HepG2 (cell line): Measurements from ENCODE around the gene MAB21L4. TPM values are rescaled to one million over a fixed set of nuclear protein-coding genes. Genes with fewer than 3 reads are reported as not detected.
A peak's percentile ranks its signal among the peaks of the same experiment; 100 is the strongest.

Experiments used
- ATF7 ChIP-seq, 2 experiments: fragments of 450-650 bp in 1 of 2; sonication (generic) in 1 of 2; formaldehyde crosslinking in 1 of 2; IDR thresholded peaks; 2 replicates each; pipeline versions ENCODE4 v1.4.0 to v1.6.1; 2016 to 2020; ENCODE audit warnings: antibody characterized with exemption in 1 of 2, mild to moderate bottlenecking in 1 of 2, missing genetic modification reagents in 1 of 2
- CREB3 ChIP-seq: sonication (generic); formaldehyde crosslinking; IDR thresholded peaks from 2 replicates; pipeline ENCODE4 v1.5.0; 2020; ENCODE audit warnings: missing genetic modification reagents
- FOSL2 ChIP-seq: sonication (generic); formaldehyde crosslinking; IDR thresholded peaks from 2 replicates; pipeline ENCODE4 v1.4.0; 2020; ENCODE audit warnings: missing genetic modification reagents
- FOXA3 ChIP-seq: IDR thresholded peaks from 2 replicates; pipeline ENCODE4 v1.6.1; 2016; ENCODE audit warnings: missing genetic modification reagents, missing compliant biosample characterization
- JARID2 ChIP-seq: sonication (generic); formaldehyde crosslinking; IDR thresholded peaks from 2 replicates; pipeline ENCODE4 v1.8.1; 2023; ENCODE audit warnings: missing genetic modification reagents, inconsistent platforms; ENCODE audit not compliant: insufficient replicate concordance
- MAF1 ChIP-seq: sonication (generic); formaldehyde crosslinking; IDR thresholded peaks from 2 replicates; pipeline ENCODE4 v1.5.0; 2020; ENCODE audit warnings: missing genetic modification reagents, borderline replicate concordance
- NFKB2 ChIP-seq: sonication (generic); formaldehyde crosslinking; IDR thresholded peaks from 2 replicates; pipeline ENCODE4 v1.4.0; 2020; ENCODE audit warnings: missing genetic modification reagents, borderline replicate concordance
- NPAS2 ChIP-seq: sonication (generic); formaldehyde crosslinking; IDR thresholded peaks from 2 replicates; pipeline ENCODE4 v1.8.0; 2022; ENCODE audit warnings: mild to moderate bottlenecking, missing genetic modification reagents, borderline replicate concordance
- NR1H2 ChIP-seq: sonication (generic); formaldehyde crosslinking; IDR thresholded peaks from 2 replicates; pipeline ENCODE4 v1.8.1; 2022; ENCODE audit warnings: low read depth, missing genetic modification reagents, borderline replicate concordance
- NR2F6 ChIP-seq, 2 experiments: IDR thresholded peaks; 2 replicates each; pipeline ENCODE4 v1.6.1; 2016; ENCODE audit warnings: antibody characterized with exemption in 1 of 2, mild to moderate bottlenecking in 1 of 2
- PATZ1 ChIP-seq: sonication (generic); formaldehyde crosslinking; IDR thresholded peaks from 2 replicates; pipeline ENCODE4 v1.4.0; 2020; ENCODE audit warnings: missing genetic modification reagents
- PAX8 ChIP-seq: sonication (generic); formaldehyde crosslinking; IDR thresholded peaks from 2 replicates; pipeline ENCODE4 v1.8.0; 2022; ENCODE audit warnings: mild to moderate bottlenecking, missing genetic modification reagents, borderline replicate concordance
- PLRG1 ChIP-seq: fragments of 450-650 bp; conservative IDR thresholded peaks from 2 replicates; pipeline ENCODE4 v1.6.1; 2016
- RARG ChIP-seq: sonication (generic); formaldehyde crosslinking; IDR thresholded peaks from 2 replicates; pipeline ENCODE4 v1.4.0; 2020; ENCODE audit warnings: low read depth, mild to moderate bottlenecking, missing genetic modification reagents
- RELA ChIP-seq: sonication (generic); formaldehyde crosslinking; IDR thresholded peaks from 2 replicates; pipeline ENCODE4 v1.4.0; 2020; ENCODE audit warnings: missing genetic modification reagents
- RXRB ChIP-seq: IDR thresholded peaks from 2 replicates; pipeline ENCODE4 v1.6.1; 2016; ENCODE audit warnings: borderline replicate concordance, missing genetic modification reagents, missing compliant biosample characterization
- SOX5 ChIP-seq: IDR thresholded peaks from 2 replicates; pipeline ENCODE4 v1.6.1; 2016; ENCODE audit warnings: borderline replicate concordance
- SP5 ChIP-seq: IDR thresholded peaks from 2 replicates; pipeline ENCODE4 v1.6.1; 2016; ENCODE audit warnings: low read depth, borderline replicate concordance
- SYNCRIP ChIP-seq: fragments of 200-400 bp; formaldehyde crosslinking; IDR thresholded peaks from 2 replicates; pipeline ENCODE4 v1.6.1; 2018; ENCODE audit warnings: mild to moderate bottlenecking, low read depth, low read length; ENCODE audit not compliant: insufficient read depth
- TCF7L2 ChIP-seq: IDR thresholded peaks from 2 replicates; pipeline ENCODE4 v1.6.1; 2011; ENCODE audit warnings: mild to moderate bottlenecking, low read depth, low read length, moderate library complexity
- TMF1 ChIP-seq: sonication (generic); formaldehyde crosslinking; IDR thresholded peaks from 2 replicates; pipeline ENCODE4 v1.8.1; 2022; ENCODE audit warnings: low read depth, missing genetic modification reagents
- ZFAT ChIP-seq: sonication (generic); formaldehyde crosslinking; conservative IDR thresholded peaks from 2 replicates; pipeline ENCODE4 v1.8.1; 2023; ENCODE audit warnings: missing genetic modification reagents, inconsistent platforms
- ZIK1 ChIP-seq: sonication (generic); formaldehyde crosslinking; IDR thresholded peaks from 2 replicates; pipeline ENCODE4 v1.5.0; 2020; ENCODE audit warnings: mild to moderate bottlenecking, low read depth, missing genetic modification reagents, borderline replicate concordance
- ZNF230 ChIP-seq: sonication (generic); formaldehyde crosslinking; IDR thresholded peaks from 2 replicates; pipeline ENCODE4 v1.4.0; 2020; ENCODE audit warnings: mild to moderate bottlenecking, missing genetic modification reagents
- ZNF530 ChIP-seq: sonication (generic); formaldehyde crosslinking; IDR thresholded peaks from 2 replicates; pipeline ENCODE4 v1.5.0; 2020; ENCODE audit warnings: low read depth, mild to moderate bottlenecking, missing genetic modification reagents
- ZNF589 ChIP-seq: sonication (generic); formaldehyde crosslinking; conservative IDR thresholded peaks from 2 replicates; pipeline ENCODE4 v1.8.0; 2022; ENCODE audit warnings: mild to moderate bottlenecking, moderate library complexity, missing genetic modification reagents
- ZSCAN21 ChIP-seq: sonication (generic); formaldehyde crosslinking; IDR thresholded peaks from 2 replicates; pipeline ENCODE4 v1.8.0; 2022; ENCODE audit warnings: mild to moderate bottlenecking, missing genetic modification reagents, moderate library complexity, borderline replicate concordance
- polyA plus RNA-seq, 8 experiments: library from polyadenylated mRNA; depleted of rRNA in 3 of 8; stranded (reverse) in 7 of 8; unstranded in 1 of 8; fragments of >200 nt; fragmentation: Illumina TruSeq in 4 of 8; extraction: Trizol in 4 of 8; gene quantifications; 2 replicates each; pipeline versions ENCODE4 v1.2.1 to v1.2.3, GENCODE V29; 2011 to 2016; ENCODE audit warnings: low read depth in 4 of 8, missing spikeins in 1 of 8, mixed read lengths in 1 of 8; ENCODE audit not compliant: insufficient read depth in 1 of 8
- total RNA-seq, 5 experiments: library from RNA; depleted of rRNA; stranded (reverse); fragments of >200 nt; fragmentation: Illumina TruSeq; extraction: Trizol; gene quantifications; 2 replicates each; pipeline ENCODE4 v1.2.3, GENCODE V29; 2016; ENCODE audit warnings: low read depth in 1 of 5

MAB21L4 gene
- total and polyA plus RNA-seq, 2 of the 13 experiments (the other 11 are each of a cell fraction or from before 2014, with no cell fraction given), result 3.0 to 14.0 TPM

- TF ChIP-seq FOSL2 (CRISPR knock-in tag), result 0 out of 2 replicates have a peak, but pooled peaks have one; percentile 25
- TF ChIP-seq ZIK1 (CRISPR knock-in tag), result no peak
- TF ChIP-seq NR2F6 (IDR thresholded peaks at IDR 0.05), result peak; percentile 69; the same call in 1 of the 2 replicates
- peak; percentile 77 for TF ChIP-seq NR2F6 (CRISPR knock-in tag; IDR thresholded peaks at IDR 0.05)
- no peak for TF ChIP-seq MAF1 (CRISPR knock-in tag)
- TF ChIP-seq ZSCAN21 (CRISPR knock-in tag), result peak; percentile 83; the same call in 1 of the 2 replicates
- peak; percentile 21 for TF ChIP-seq JARID2
- TF ChIP-seq TCF7L2, result no peak
- peak; percentile 57; the same call in 1 of the 2 replicates for TF ChIP-seq SOX5 (CRISPR knock-in tag)
- peak; percentile 66; the same call in 1 of the 2 replicates for TF ChIP-seq ZNF589 (CRISPR knock-in tag)
- TF ChIP-seq RXRB, result peak; percentile 65
- TF ChIP-seq CREB3 (CRISPR knock-in tag), result no peak; the same call in 1 of the 2 replicates
- peak; percentile 83 for TF ChIP-seq PATZ1 (CRISPR knock-in tag)
- peak; percentile 7; the same call in 1 of the 2 replicates for TF ChIP-seq ZNF230
- TF ChIP-seq ATF7 (IDR thresholded peaks at IDR 0.05), result no peak
- 0 out of 2 replicates have a peak, but pooled peaks have one; percentile 31 for TF ChIP-seq ATF7 (CRISPR knock-in tag; IDR thresholded peaks at IDR 0.05)
- no peak for TF ChIP-seq PLRG1
- 0 out of 2 replicates have a peak, but pooled peaks have one; percentile 4 for TF ChIP-seq RARG (CRISPR knock-in tag)
- no peak for TF ChIP-seq ZNF530 (CRISPR knock-in tag)
- peak; percentile 52; the same call in 1 of the 2 replicates for TF ChIP-seq PAX8 (CRISPR knock-in tag)
- TF ChIP-seq NPAS2 (CRISPR knock-in tag), result no peak
- TF ChIP-seq TMF1 (CRISPR knock-in tag), result 0 out of 2 replicates have a peak, but pooled peaks have one; percentile 29
- peak; percentile 50; the same call in 1 of the 2 replicates for TF ChIP-seq RELA
- no peak for TF ChIP-seq NR1H2 (CRISPR knock-in tag)
- peak; percentile 70 for TF ChIP-seq FOXA3 (CRISPR knock-in tag)
- no peak for TF ChIP-seq SYNCRIP
- peak; percentile 31; the same call in 1 of the 2 replicates for TF ChIP-seq NFKB2
- peak; percentile 52 for TF ChIP-seq SP5 (CRISPR knock-in tag)
- peak; percentile 30; the same call in 1 of the 2 replicates for TF ChIP-seq ZFAT (CRISPR knock-in tag)
Observed at GRCh38 chr2:240856151-240856980, 39.6 kb downstream of the MAB21L4 start (continued).
